Measurements from ENCODE around the gene MORF4L2. TPM values are rescaled to one million over a fixed set of nuclear protein-coding genes. Genes with fewer than 3 reads are reported as not detected.

MORF4L2 gene
- total RNA-seq, 1 donor from 2014 or later: 345 TPM

DNA sequence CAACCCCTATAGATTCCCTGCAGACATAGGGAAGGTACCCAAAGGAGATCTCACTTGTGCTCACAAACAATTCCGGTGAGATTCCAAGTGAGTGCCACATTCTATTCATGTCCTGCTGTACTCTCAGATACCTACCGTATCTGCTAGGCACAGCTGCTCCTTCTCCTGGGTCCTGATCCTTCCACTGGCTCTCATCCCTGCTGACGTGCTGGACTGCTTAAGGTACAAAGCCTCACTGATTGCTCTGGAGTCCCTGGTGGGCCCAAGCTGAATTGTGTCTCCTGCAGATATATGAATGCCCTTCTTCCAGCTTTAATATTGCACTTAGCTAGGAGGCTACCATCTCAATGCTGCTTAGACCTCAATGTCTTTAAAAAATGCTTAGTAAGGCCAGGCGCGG is 55.4 kb downstream of the MORF4L2 start:
- no peak for DNase-seq

GRCh38 chrX:103630171-103630511 is 56.4 kb downstream of the MORF4L2 start:
- no peak for DNase-seq

GRCh38 chrX:103629318-103630170 is 57.0 kb downstream of the MORF4L2 start:
- peak; percentile 44 for DNase-seq

- peak; percentile 23 for DNase-seq
These were observed 57.8 kb downstream of the MORF4L2 start, which contains the start of gene TCEAL1 for GRCh38 chrX:103628386-103629317. TCEAL1 (plus strand) TSS chrX:103628975; CDS start chrX:103629917, 942 bp downstream.

DNA sequence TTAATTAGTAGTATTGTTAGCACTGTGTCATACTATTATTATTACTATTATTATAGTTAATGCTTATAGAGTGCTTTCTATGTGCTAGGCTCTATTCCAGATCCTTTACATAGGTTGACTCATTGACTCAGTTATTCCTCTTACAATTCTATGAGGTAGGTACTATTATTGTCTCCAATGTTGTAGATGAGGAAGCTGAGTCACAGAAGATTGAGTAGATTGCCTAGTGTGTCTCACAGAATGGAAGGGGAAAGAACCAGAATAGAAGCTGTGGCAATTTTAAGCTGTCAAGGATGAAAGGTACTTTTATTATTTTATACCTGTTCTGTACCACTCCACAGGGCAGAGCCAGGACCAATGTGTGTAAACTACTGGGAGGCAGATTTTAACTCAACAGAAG is 59.6 kb downstream of the MORF4L2 start:
- DNase-seq: no peak

Other genes starting within 250 kb of the MORF4L2 start
- 0.94 TPM for gene RAB40A, start 167.2 kb downstream of the MORF4L2 start, total RNA-seq
- gene TCEAL4, start 101.2 kb downstream of the MORF4L2 start, total RNA-seq: 44.9 TPM
- gene TCEAL3, start 78.7 kb downstream of the MORF4L2 start, total RNA-seq: 11.5 TPM
- 57.2 TPM for gene TCEAL1, start 57.7 kb downstream of the MORF4L2 start, total RNA-seq
- not detected for gene TMEM31, start 24.2 kb upstream of the MORF4L2 start, total RNA-seq
- 9.4 TPM for gene PLP1, start 90.1 kb upstream of the MORF4L2 start, total RNA-seq
- gene RAB9B, start 145.6 kb upstream of the MORF4L2 start, total RNA-seq: 36.3 TPM